Measurements from ENCODE around the gene FOXP1.

The FOXP1 gene

GRCh38 chr3:70905491-70905890 is 678.0 kb downstream of the FOXP1 start:
- no peak for DNase-seq (ENCODE audit: low read depth in 2 of 2)
